Hematopoietic multipotent progenitor cell treated with erythropoietin and hydrocortisone succinate and interleukin-3 and kit ligand, for 6 days (in vitro differentiated cells): Measurements from ENCODE around the gene MED16.
"Not testable (repeated sequence)": the region's sequence is repeated elsewhere in the genome, so short reads cannot be mapped to it uniquely, and the experiment has no call there.

Experiments used
- DNase-seq: peaks from one replicate; pipeline ENCODE4 v3.0.0-alpha.2; 2015

MED16 gene

DNA sequence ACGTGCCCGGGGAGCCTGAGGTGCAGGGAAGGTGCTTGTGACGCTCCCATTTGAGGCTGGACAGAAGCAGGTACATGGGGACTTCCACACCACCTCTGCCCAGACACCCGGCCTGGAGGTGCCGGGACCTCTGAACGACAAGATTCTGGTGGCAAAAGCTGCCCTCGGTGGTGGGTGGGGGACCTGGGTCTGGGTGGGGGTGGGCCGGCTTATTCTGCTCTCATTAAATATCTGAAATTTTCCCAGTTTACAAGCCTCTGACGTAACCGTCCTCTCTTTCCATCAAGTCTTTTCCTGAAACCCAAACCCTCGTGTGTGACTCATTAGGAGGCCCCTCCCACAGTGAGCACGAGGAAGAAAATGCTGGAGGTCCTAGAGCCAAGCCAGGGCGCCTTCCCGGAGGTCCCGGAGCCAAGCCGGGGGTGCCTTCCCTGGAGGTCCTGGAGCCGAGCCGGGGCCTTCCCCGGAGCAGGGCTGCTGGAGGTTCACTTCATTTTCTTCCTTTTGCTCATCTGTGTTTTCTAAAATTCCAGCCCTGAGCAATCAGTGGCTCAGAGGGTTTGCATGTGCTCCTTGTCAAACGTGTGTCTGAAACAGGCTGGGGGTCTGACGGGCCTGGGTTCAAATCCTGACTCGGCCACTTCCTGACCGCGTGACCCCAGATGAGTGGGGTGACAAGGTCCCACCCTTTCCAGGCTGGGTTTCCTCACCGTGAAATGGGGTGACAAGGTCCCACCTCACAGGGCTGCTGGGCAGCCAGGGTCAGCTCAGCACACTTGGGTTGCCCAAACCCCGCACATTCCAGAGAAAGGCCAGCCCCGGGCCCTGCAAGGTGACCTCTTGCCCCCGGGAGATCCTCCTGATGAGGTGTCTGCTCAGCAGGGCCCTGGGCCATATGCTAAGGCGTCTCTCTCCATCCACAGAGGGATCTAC is 23.5 kb downstream of the MED16 start:
- no peak for DNase-seq

- no peak for DNase-seq
Observed at GRCh38 chr19:868458-869244, 24.3 kb downstream of the MED16 start.

DNA sequence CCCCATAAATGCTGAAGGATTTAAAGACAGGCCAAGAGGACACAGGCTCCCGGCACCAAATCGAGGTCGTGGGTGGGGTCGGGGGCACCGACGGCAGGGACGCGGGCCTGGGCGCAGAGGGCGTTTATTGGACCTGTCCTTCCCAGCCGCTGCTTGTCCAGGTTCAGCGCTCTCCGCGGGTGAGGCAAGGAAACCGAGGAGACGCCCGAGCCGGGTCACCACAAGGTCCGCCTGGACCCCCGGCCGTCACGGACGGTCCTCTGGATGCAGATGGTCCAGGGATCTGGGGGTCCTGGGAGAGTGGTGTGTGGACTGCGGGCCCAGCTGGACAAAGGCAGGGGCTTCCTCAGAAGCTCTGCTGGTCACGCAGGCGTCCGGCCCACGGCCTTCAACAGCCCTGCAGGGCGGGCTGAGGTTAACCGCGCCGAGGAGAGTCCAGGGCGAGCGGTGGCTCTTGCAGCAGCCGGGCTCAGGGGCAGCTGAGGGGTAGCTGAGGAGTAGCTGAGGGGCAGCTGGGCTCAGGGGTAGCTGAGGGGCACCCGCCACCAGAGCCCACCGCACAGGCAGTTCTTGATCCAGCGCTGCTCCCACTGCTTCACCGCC is 25.0 kb downstream of the MED16 start:
- DNase-seq = no peak

GRCh38 chr19:867301-867793 is 25.6 kb downstream of the MED16 start:
- no peak for DNase-seq

DNA sequence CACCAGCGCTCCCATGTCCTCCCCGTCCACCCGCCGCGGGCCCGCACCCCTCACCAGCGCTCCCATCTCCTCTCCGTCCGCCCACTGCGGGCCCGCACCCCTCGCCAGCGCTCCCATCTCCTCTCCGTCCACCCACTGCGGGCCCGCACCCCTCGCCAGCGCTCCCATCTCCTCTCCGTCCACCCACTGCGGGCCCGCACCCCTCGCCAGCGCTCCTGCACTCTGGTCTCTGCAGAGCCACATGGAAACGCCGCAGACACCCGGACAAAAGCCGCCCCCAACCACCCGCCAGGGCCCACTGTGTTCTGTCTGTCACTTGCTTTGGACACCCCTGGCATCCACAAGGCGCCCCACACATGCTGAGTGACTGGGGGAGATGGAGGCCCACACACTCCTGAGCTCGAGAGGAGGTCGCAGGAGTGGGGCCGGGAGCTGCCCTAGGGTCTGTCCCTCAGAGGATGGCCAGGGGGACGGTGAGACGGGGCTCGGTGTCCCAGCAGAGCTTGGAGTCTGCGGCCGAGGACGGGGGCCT is 26.2 kb downstream of the MED16 start:
- no peak for DNase-seq

DNA sequence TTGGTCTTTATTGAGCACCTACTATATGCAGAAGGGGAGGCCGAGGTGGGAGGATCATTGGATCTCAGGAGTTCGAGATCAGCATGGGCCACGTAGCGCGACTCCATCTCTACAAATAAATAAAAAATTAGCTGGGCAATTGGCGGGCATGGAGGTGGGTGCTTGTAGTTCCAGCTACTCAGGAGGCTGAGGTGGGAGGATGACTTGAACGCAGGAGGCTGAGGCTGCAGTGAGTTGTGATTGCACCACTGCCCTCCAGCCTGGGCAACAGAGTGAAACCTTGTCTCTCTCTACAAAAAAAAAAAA is 29.7 kb downstream of the MED16 start:
- DNase-seq = no peak

DNA sequence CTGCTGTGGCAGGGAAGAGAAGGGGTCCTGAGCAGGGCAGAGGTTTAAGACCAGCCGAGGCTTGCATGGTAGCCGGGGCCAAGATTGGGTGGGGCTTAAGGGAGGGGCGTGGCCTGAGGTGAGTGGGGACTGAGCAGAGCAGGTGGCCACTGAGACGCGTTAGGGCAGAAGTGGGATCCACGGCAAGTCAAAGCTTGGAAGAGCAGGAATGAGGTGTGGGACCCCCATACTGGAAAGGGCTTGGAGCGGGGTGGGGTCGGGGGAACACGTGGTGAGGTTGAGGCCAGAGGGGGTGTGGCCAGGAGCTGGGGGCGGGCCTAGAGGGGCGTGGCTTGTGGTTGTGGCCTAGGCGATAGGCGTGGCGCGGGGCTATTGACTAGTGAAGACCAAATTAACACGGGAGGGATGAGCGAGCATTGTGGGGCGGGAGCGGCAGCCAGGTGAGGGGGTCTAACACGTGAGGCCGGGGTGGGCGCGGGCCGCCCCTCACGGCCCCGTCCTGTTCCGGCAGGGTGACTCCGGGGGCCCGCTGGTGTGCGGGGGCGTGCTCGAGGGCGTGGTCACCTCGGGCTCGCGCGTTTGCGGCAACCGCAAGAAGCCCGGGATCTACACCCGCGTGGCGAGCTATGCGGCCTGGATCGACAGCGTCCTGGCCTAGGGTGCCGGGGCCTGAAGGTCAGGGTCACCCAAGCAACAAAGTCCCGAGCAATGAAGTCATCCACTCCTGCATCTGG is 30.2 kb downstream of the MED16 start:
- peak; percentile 94 for DNase-seq

- DNase-seq = peak; percentile 91
Observed at GRCh38 chr19:861756-862580, 31.0 kb downstream of the MED16 start.

DNA sequence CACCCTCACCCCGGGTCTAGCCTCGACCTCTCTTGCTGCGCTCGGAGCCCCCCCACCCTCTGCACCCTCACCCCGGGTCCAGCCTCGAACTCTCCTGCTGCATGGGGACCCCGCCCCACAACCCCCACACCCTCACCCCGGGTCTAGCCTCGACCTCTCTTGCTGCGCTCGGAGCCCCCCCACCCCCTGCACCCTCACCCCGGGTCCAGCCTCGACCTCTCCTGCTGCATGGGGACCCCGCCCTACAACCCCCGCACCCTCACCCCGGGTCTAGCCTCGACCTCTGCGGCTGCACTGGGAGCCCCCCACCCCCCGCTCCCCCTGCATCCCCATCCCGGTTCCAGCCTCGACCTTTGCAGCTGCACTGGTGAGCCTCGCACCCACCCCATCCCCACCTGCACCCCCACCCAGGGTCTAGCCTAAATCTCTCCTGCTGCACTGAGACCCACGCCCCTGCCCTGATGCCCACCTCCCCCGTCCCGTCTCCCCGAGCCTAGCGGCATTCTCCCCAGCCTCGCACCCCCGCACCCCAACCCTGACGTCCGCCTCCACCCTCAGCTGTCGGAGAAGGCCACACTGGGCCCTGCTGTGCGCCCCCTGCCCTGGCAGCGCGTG is 31.7 kb downstream of the MED16 start:
- DNase-seq = no peak

GRCh38 chr19:858868-859843 is 33.8 kb downstream of the MED16 start, which contains the start of gene CFD:
CFD (plus strand) TSS chr19:859664; CDS start chr19:859690, 26 bp downstream.
- peak; percentile 50 for DNase-seq

DNA sequence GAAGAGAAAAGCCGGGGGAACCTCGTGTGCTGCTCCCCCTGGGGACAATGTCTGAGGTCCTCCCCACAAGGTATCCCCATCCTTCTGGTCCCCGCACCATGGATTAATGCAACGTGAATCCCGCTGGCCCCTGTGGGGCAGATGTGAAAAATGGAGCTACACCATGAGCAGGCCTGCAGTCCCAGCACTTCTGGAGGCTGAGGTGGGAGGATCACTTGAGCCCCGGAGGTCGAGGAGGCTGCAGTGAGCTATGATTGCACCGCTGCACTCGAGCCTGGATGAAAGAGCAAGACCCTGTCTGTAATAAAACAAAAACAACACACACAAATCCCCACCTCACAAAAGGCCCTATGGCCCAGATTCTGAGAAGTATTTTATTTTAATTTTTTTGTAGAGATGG is 34.7 kb downstream of the MED16 start:
- DNase-seq = no peak

DNA sequence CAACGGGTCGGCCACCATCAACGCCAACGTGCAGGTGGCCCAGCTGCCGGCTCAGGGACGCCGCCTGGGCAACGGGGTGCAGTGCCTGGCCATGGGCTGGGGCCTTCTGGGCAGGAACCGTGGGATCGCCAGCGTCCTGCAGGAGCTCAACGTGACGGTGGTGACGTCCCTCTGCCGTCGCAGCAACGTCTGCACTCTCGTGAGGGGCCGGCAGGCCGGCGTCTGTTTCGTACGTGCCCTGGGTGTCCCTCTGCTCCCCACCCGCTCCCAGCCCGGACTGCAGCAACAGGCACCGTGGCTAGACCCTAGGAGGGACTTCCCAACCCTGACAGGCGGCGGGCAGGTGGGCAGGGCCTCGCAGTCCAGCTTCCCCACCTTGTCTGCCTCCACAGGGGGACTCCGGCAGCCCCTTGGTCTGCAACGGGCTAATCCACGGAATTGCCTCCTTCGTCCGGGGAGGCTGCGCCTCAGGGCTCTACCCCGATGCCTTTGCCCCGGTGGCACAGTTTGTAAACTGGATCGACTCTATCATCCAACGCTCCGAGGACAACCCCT is 37.3 kb downstream of the MED16 start:
- no peak for DNase-seq

DNA sequence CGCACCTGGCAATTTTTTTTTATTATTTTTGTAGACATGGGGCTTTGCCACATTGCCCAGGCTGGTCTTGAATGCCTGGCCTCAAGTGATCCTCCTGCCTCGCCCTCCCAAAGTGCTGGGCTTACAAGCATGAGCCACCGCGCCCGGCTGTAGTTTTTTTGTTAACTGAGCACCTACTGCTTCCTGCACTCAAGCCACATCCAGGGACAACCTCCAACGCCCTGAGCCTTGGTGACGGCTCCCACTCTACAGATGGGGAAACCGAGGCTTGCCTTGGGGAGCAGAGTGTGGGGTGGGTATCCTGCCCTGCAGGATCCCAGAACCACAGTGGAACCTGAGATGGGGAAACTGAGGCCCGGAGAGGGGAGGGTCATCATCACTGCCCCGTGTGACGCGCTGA is 37.8 kb downstream of the MED16 start:
- no peak for DNase-seq

DNA sequence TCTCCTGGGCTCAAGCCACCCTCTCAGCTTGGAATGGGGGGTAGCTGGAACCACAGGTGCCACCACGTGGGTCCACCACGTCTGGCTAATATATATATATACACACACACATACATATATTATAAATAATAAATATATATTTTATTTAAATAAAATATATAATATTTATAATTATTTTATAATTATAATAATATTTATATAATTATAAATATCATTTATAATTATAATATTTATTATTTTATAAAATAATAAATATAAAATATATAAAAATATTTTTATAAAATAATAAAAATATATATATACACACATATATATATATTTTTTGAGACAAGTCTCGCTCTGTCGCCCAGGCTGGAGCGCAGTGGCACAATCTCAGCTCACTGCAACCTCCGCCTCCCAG is 38.4 kb downstream of the MED16 start:
- no peak for DNase-seq

DNA sequence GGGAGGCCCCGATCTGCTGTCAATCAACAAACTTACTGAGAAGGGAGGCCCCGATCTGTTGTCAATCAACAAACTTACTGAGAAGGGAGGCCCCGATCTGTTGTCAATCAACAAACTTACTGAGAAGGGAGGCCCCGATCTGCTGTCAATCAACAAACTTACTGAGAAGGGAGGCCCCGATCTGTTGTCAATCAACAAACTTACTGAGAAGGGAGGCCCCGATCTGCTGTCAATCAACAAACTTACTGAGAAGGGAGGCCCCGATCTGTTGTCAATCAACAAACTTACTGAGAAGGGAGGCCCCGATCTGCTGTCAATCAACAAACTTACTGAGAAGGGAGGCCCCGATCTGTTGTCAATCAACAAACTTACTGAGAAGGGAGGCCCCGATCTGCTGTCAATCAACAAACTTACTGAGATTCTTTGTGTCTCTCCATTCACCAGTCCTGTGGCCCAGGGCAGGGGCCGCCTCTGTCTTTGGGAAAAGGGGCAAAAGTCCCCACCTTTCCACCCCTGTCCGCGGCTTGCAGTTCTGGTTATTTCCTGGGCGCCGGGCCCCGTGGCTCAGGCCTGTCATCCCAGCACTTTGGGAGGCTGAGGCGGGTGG is 39.3 kb downstream of the MED16 start:
- not testable (repeated sequence) for DNase-seq

GRCh38 chr19:853014-853585 is 39.9 kb downstream of the MED16 start:
- no peak for DNase-seq

DNA sequence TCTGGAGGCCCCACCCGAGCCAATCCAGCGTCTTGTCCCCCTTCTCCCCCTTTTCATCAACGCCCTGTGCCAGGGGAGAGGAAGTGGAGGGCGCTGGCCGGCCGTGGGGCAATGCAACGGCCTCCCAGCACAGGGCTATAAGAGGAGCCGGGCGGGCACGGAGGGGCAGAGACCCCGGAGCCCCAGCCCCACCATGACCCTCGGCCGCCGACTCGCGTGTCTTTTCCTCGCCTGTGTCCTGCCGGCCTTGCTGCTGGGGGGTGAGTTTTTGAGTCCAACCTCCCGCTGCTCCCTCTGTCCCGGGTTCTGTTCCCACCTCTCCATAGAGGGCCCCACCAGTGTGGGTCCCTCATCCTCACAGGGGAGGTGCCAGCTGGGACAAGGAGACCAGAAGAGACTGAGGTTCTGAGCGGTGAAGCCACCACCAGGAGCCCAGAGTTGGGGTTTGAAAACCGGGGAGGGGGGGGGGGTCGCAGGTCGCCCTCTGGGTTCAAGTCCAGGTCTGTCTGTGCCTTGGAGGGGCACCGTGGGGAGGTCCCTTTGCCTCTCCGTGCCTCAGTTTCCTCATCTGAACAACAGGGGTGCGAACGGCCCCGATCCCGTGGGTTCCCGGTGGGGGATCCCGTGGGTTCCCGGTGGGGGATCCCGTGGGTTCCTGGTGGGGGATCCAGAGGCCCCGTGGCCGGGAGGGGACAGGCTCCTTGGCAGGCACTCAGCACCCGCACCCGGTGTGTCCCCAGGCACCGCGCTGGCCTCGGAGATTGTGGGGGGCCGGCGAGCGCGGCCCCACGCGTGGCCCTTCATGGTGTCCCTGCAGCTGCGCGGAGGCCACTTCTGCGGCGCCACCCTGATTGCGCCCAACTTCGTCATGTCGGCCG is 40.6 kb downstream of the MED16 start, which contains the start of gene ELANE:
Gene ELANE, plus strand, starts transcription at position 168 of the 878 bp plus-strand sequence. Its CDS starts 26 bp downstream, at position 194.
- peak; percentile 38 for DNase-seq

- DNase-seq = no peak
Observed at GRCh38 chr19:850979-851335, 42.0 kb downstream of the MED16 start.
